Measurements from ENCODE around the gene SLC41A2.
A peak's percentile ranks its signal among the peaks of the same experiment; 100 is the strongest.
"Not testable (repeated sequence)": the region's sequence is repeated elsewhere in the genome, so short reads cannot be mapped to it uniquely, and the experiment has no call there.

The SLC41A2 gene

GRCh38 chr12:104960464-104960863 is 2.4 kb upstream of the SLC41A2 start:
- DNase-seq (ENCODE audit: low read depth) = no peak
- Histone ChIP-seq H3K9me3 (ENCODE audit: control insufficient read depth, low read length) (no peaks in the 10 kb centered on the region), H3K27me3 (replicated peaks; ENCODE audit: control insufficient read depth, insufficient read depth, low read length) (no peaks in the 10 kb centered on the region), H3K4me1 (ENCODE audit: control insufficient read depth, insufficient read depth, low read length) (peaks cover 26% of the 10 kb centered on the region), H3K4me3 (ENCODE audit: low read length) (no peak overlapping the region), H3K36me3 (ENCODE audit: control insufficient read depth, insufficient read depth, low read length, severe bottlenecking) (no peaks in the 10 kb centered on the region), H3K9ac (ENCODE audit: low read length) (no peak overlapping the region)

DNA sequence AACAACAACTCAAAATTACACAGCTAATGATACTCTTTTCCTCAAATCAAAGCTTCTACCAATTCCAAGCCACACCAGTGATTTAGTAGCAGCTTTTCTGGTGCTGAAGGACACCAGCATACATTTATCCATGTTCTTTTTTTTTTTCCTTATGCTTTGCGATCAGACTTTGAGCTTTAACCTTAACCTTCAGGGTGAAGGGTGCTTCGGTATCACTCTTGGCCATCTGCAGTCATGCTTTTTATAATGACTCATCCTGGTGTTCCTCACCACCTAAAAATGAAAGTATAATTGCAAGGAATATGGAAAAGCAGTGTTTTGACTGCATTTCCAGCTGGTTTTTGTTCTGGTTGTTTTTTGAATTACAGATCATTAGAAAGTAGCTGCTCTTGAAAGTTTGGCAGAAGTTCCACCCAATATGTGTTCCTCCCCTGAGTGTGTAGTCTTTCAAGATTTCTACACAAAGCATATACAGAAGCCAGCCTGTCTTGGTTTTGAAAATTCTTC is 1.3 kb upstream of the SLC41A2 start:
- Histone ChIP-seq H3K27me3 (replicated peaks; ENCODE audit: control insufficient read depth, insufficient read depth, low read length) (no peaks in the 10 kb centered on the region), H3K9ac (ENCODE audit: low read length) (peak overlapping the region; percentile 86), H3K9me3 (ENCODE audit: control insufficient read depth, low read length) (no peaks in the 10 kb centered on the region), H3K4me3 (ENCODE audit: low read length) (peak overlapping the region; percentile 90), H3K36me3 (ENCODE audit: control insufficient read depth, insufficient read depth, low read length, severe bottlenecking) (no peaks in the 10 kb centered on the region), H3K4me1 (ENCODE audit: control insufficient read depth, insufficient read depth, low read length) (peaks cover 26% of the 10 kb centered on the region)
- peak; percentile 70 for DNase-seq (ENCODE audit: low read depth)

DNA sequence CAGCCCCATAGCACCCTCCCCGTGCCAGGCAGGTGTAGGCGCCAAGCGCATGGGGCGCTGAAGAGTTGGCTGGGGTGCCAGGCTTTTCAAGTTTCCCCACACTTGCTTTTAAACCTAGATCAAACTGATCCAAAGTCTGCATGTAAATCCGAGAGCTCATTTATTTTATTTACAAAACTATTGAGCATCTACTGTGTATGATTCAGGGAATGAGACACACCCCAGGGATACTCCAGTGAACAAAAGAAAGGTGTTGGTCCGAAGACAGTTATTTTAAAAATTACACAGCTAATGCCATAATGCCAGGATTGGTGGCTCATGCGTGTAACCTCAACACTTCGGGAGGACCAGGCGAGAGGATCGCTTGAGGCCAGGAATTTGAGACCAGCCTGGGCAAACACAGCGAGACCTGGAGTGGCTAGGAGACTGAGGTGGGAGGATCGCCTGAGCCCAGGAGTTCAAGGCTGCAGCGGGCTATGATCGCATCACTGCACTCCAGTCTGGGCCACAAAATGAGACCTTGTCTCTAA is 780 bp upstream of the SLC41A2 start:
- H3K36me3 ChIP-seq (ENCODE audit: control insufficient read depth, insufficient read depth, low read length, severe bottlenecking) = no peaks in the 10 kb centered on the region
- H3K4me3 ChIP-seq (ENCODE audit: low read length) = peak overlapping the region; percentile 90
- no peaks in the 10 kb centered on the region for H3K27me3 ChIP-seq (replicated peaks; ENCODE audit: control insufficient read depth, insufficient read depth, low read length)
- H3K4me1 ChIP-seq (ENCODE audit: control insufficient read depth, insufficient read depth, low read length) = peaks cover 26% of the 10 kb centered on the region
- DNase-seq (ENCODE audit: low read depth) = no peak
- no peaks in the 10 kb centered on the region for H3K9me3 ChIP-seq (ENCODE audit: control insufficient read depth, low read length)
- H3K9ac ChIP-seq (ENCODE audit: low read length) = peak overlapping the region; percentile 86

DNA sequence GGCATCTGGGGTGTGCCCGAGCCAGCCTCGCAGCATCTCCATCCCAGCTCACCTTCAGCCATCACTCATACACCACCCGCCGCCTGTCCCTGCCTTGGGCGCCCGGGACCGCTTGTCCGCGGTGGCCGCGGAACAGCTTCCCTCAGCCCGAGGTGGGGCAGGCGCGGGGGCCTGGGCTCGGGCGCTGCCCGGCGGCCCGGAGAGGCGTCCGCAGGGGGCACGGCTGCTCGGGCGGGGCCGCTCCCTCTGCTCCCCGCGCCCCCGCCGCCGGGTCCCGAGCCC is 430 bp downstream of the SLC41A2 start:
- H3K4me1 ChIP-seq (ENCODE audit: control insufficient read depth, insufficient read depth, low read length) = peaks cover 33% of the 10 kb centered on the region
- no peaks in the 10 kb centered on the region for H3K9me3 ChIP-seq (ENCODE audit: control insufficient read depth, low read length)
- H3K9ac ChIP-seq (ENCODE audit: low read length) = peak overlapping the region; percentile 86
- DNase-seq (ENCODE audit: low read depth) = peak; percentile 62
- H3K36me3 ChIP-seq (ENCODE audit: control insufficient read depth, insufficient read depth, low read length, severe bottlenecking) = no peaks in the 10 kb centered on the region
- H3K27me3 ChIP-seq (replicated peaks; ENCODE audit: control insufficient read depth, insufficient read depth, low read length) = no peaks in the 10 kb centered on the region
- peak overlapping the region; percentile 90 for H3K4me3 ChIP-seq (ENCODE audit: low read length)

- H3K27me3 ChIP-seq (replicated peaks; ENCODE audit: control insufficient read depth, insufficient read depth, low read length) = no peaks in the 10 kb centered on the region
- H3K36me3 ChIP-seq (ENCODE audit: control insufficient read depth, insufficient read depth, low read length, severe bottlenecking) = no peaks in the 10 kb centered on the region
- no peaks in the 10 kb centered on the region for H3K9me3 ChIP-seq (ENCODE audit: control insufficient read depth, low read length)
- peak; percentile 13 for DNase-seq (ENCODE audit: low read depth)
- peak overlapping the region; percentile 86 for H3K9ac ChIP-seq (ENCODE audit: low read length)
- H3K4me1 ChIP-seq (ENCODE audit: control insufficient read depth, insufficient read depth, low read length) = peaks cover 34% of the 10 kb centered on the region
- peak overlapping the region; percentile 90 for H3K4me3 ChIP-seq (ENCODE audit: low read length)
Measured at GRCh38 chr12:104956870-104957718, 996 bp downstream of the SLC41A2 start.

DNA sequence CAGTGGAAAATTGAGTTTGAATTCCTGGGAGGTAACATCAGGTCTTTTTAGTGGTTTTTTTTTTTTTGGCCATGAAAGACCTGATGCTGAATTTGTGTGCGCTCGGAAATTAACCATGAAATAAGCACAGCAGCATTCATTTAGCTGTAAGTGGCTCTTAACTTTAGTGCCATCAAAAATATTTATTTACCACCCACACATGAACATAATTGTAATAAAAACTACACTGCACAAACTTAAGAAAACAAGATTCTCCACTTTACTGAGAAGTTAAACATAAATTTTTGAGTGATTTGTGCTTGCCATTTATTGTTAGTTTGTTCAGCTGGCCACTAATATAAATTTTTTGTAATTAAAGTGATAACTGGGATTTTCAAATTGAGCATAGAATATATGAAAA is 2.4 kb downstream of the SLC41A2 start:
- Histone ChIP-seq H3K27me3 (replicated peaks; ENCODE audit: control insufficient read depth, insufficient read depth, low read length) (no peaks in the 10 kb centered on the region), H3K4me3 (ENCODE audit: low read length) (no peak overlapping the region), H3K36me3 (ENCODE audit: control insufficient read depth, insufficient read depth, low read length, severe bottlenecking) (no peaks in the 10 kb centered on the region), H3K4me1 (ENCODE audit: control insufficient read depth, insufficient read depth, low read length) (peaks cover 34% of the 10 kb centered on the region), H3K9ac (ENCODE audit: low read length) (no peak overlapping the region), H3K9me3 (ENCODE audit: control insufficient read depth, low read length) (no peaks in the 10 kb centered on the region)
- no peak for DNase-seq (ENCODE audit: low read depth)

GRCh38 chr12:104953323-104953722 is 4.8 kb downstream of the SLC41A2 start:
- Histone ChIP-seq H3K27me3 (replicated peaks; ENCODE audit: control insufficient read depth, insufficient read depth, low read length) (no peaks in the 10 kb centered on the region), H3K4me3 (ENCODE audit: low read length) (no peak overlapping the region), H3K4me1 (ENCODE audit: control insufficient read depth, insufficient read depth, low read length) (peaks cover 17% of the 10 kb centered on the region), H3K9ac (ENCODE audit: low read length) (no peak overlapping the region), H3K36me3 (ENCODE audit: control insufficient read depth, insufficient read depth, low read length, severe bottlenecking) (no peaks in the 10 kb centered on the region), H3K9me3 (ENCODE audit: control insufficient read depth, low read length) (no peaks in the 10 kb centered on the region)
- DNase-seq (ENCODE audit: low read depth) = no peak

GRCh38 chr12:104952816-104953215 is 5.3 kb downstream of the SLC41A2 start:
- H3K4me3 ChIP-seq (ENCODE audit: low read length) = no peak overlapping the region
- H3K4me1 ChIP-seq (ENCODE audit: control insufficient read depth, insufficient read depth, low read length) = peaks cover 21% of the 10 kb centered on the region
- H3K9ac ChIP-seq (ENCODE audit: low read length) = no peak overlapping the region
- H3K27me3 ChIP-seq (replicated peaks; ENCODE audit: control insufficient read depth, insufficient read depth, low read length) = no peaks in the 10 kb centered on the region
- H3K36me3 ChIP-seq (ENCODE audit: control insufficient read depth, insufficient read depth, low read length, severe bottlenecking) = no peaks in the 10 kb centered on the region
- DNase-seq (ENCODE audit: low read depth) = no peak
- H3K9me3 ChIP-seq (ENCODE audit: control insufficient read depth, low read length) = no peaks in the 10 kb centered on the region

DNA sequence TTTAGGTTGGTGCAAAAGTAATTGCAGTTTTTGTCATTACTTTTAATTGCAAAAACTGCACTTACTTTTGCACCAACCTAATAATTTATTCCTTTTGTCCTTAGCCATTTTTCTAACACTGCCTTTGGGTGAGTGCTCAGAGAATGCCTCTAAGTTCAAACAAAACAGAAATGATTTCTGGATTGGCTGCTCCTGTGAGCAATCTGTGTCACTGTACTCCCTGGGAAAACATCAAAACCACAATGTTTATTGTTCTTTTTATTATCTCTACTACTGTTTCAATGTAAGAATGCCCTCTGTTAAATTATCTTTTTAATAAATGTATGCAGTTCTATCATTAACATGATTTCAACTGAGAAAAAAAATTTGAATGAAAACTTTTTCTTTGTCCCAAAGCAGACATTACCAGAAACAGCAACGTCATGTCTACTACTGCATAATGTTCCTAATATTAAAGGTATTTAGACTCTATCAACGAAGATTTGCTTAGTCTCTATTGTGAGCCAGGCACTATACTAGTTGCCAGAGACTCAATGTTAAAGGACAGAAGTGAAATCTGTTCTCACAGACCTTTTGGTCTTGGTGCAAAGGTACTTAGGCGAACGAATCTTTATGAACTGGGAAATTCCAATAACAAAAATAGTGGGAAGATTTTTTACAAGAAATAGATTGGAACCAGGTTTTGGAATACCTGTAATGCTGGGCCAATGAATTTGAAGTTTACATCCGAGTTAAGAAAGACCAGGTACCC is 6.2 kb downstream of the SLC41A2 start:
- Histone ChIP-seq H3K9me3 (ENCODE audit: control insufficient read depth, low read length) (no peaks in the 10 kb centered on the region), H3K27me3 (replicated peaks; ENCODE audit: control insufficient read depth, insufficient read depth, low read length) (no peaks in the 10 kb centered on the region), H3K4me3 (ENCODE audit: low read length) (no peak overlapping the region), H3K9ac (ENCODE audit: low read length) (no peak overlapping the region), H3K36me3 (ENCODE audit: control insufficient read depth, insufficient read depth, low read length, severe bottlenecking) (no peaks in the 10 kb centered on the region), H3K4me1 (ENCODE audit: control insufficient read depth, insufficient read depth, low read length) (peaks cover 16% of the 10 kb centered on the region)
- peak; percentile 59 for DNase-seq (ENCODE audit: low read depth)

DNA sequence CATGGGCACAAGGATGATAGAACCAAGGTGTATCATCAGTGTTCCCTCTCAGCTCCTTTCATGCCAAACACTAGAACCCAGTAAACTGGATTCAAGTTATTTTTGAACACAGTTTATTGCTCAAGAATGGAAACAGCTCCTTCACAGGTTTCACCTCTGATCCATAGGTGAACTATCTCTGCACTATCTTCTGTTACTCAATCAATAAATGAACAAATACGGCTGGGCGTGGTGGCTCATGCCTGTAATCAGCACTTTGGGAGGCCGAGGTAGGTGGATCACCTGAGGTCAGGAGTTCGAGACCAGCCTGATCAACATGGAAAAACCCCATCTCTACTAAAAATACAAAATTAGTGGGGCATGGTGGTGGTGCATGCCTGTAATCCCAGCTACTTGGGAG is 9.4 kb downstream of the SLC41A2 start:
- H3K4me3 ChIP-seq (ENCODE audit: low read length); H3K9me3 ChIP-seq (ENCODE audit: control insufficient read depth, low read length); DNase-seq (ENCODE audit: low read depth); H3K27me3 ChIP-seq (replicated peaks; ENCODE audit: control insufficient read depth, insufficient read depth, low read length); H3K9ac ChIP-seq (ENCODE audit: low read length); H3K36me3 ChIP-seq (ENCODE audit: control insufficient read depth, insufficient read depth, low read length, severe bottlenecking): not testable (repeated sequence)
- H3K4me1 ChIP-seq (ENCODE audit: control insufficient read depth, insufficient read depth, low read length) = peaks cover 13% of the 10 kb centered on the region

- no peak overlapping the region for H3K9ac ChIP-seq (ENCODE audit: low read length)
- peaks cover 5% of the 10 kb centered on the region for H3K9me3 ChIP-seq (ENCODE audit: control insufficient read depth, low read length)
- no peaks in the 10 kb centered on the region for H3K27me3 ChIP-seq (replicated peaks; ENCODE audit: control insufficient read depth, insufficient read depth, low read length)
- no peak overlapping the region for H3K4me3 ChIP-seq (ENCODE audit: low read length)
- no peaks in the 10 kb centered on the region for H3K36me3 ChIP-seq (ENCODE audit: control insufficient read depth, insufficient read depth, low read length, severe bottlenecking)
- peaks cover 17% of the 10 kb centered on the region for H3K4me1 ChIP-seq (ENCODE audit: control insufficient read depth, insufficient read depth, low read length)
- DNase-seq (ENCODE audit: low read depth) = no peak
Measured at GRCh38 chr12:104944252-104944651, 13.8 kb downstream of the SLC41A2 start.

All from adipocyte (in vitro differentiated cells).